HepG2 (cell line): Measurements from ENCODE around the gene ITIH3. TPM values are rescaled to one million over a fixed set of nuclear protein-coding genes. Genes with fewer than 3 reads are reported as not detected.

Experiments
- AGO1 ChIP-seq: fragments of 200-400 bp; formaldehyde crosslinking; IDR thresholded peaks from 2 replicates; pipeline ENCODE4 v1.6.1; 2017; ENCODE audit warnings: mild to moderate bottlenecking, low read depth, low read length, moderate library complexity; ENCODE audit not compliant: poor library complexity, severe bottlenecking
- CC2D1A ChIP-seq: sonication (generic); formaldehyde crosslinking; IDR thresholded peaks from 2 replicates; pipeline ENCODE4 v1.8.1; 2023; ENCODE audit warnings: mild to moderate bottlenecking, missing genetic modification reagents
- CEBPG ChIP-seq: IDR thresholded peaks from 2 replicates; pipeline ENCODE4 v1.6.1; 2016
- ISX ChIP-seq: sonication (generic); formaldehyde crosslinking; conservative IDR thresholded peaks from 2 replicates; pipeline ENCODE4 v1.5.0; 2020; ENCODE audit warnings: missing genetic modification reagents
- KLF12 ChIP-seq: sonication (generic); formaldehyde crosslinking; IDR thresholded peaks from 2 replicates; pipeline ENCODE4 v1.4.0; 2020; ENCODE audit warnings: missing genetic modification reagents, borderline replicate concordance
- NCOA1 ChIP-seq: sonication (generic); formaldehyde crosslinking; IDR thresholded peaks from 2 replicates; pipeline ENCODE4 v1.9.0; 2021; ENCODE audit warnings: missing genetic modification reagents
- NRL ChIP-seq: sonication (generic); formaldehyde crosslinking; IDR thresholded peaks from 2 replicates; pipeline ENCODE4 v1.5.0; 2020; ENCODE audit warnings: missing genetic modification reagents, mild to moderate bottlenecking, moderate library complexity, borderline replicate concordance
- SMAD3 ChIP-seq: sonication (generic); formaldehyde crosslinking; IDR thresholded peaks from 2 replicates; pipeline ENCODE4 v1.4.0; 2020; ENCODE audit warnings: missing genetic modification reagents
- SMC3 ChIP-seq: IDR thresholded peaks from 2 replicates; pipeline ENCODE4 v1.6.1; 2011; ENCODE audit warnings: low read length, improper control_type of control experiment
- SP4 ChIP-seq: sonication (generic); formaldehyde crosslinking; IDR thresholded peaks from 2 replicates; pipeline ENCODE4 v1.8.1; 2023; ENCODE audit warnings: mild to moderate bottlenecking, missing genetic modification reagents
- SRSF1 ChIP-seq: fragments of 200-400 bp; formaldehyde crosslinking; optimal IDR thresholded peaks from 2 replicates; pipeline ENCODE3; 2017; ENCODE audit warnings: mild to moderate bottlenecking, low read depth, low read length, moderate library complexity
- TGIF2 ChIP-seq: IDR thresholded peaks from 2 replicates; pipeline ENCODE4 v1.6.1; 2016; ENCODE audit warnings: control low read depth, missing compliant biosample characterization
- THYN1 ChIP-seq: sonication (generic); formaldehyde crosslinking; IDR thresholded peaks from 2 replicates; pipeline ENCODE4 v1.8.1; 2023; ENCODE audit warnings: low read depth, mild to moderate bottlenecking, moderate library complexity, missing genetic modification reagents, borderline replicate concordance
- ZNF484 ChIP-seq: sonication (generic); formaldehyde crosslinking; IDR thresholded peaks from 2 replicates; pipeline ENCODE4 v1.5.1; 2020; ENCODE audit warnings: mild to moderate bottlenecking, low read depth, missing genetic modification reagents, borderline replicate concordance
- ZNF605 ChIP-seq: sonication (generic); formaldehyde crosslinking; IDR thresholded peaks from 2 replicates; pipeline ENCODE4 v1.8.0; 2022; ENCODE audit warnings: mild to moderate bottlenecking, missing genetic modification reagents
- ZNF670 ChIP-seq: sonication (generic); formaldehyde crosslinking; IDR thresholded peaks from 2 replicates; pipeline ENCODE4 v1.8.0; 2022; ENCODE audit warnings: mild to moderate bottlenecking, missing genetic modification reagents, borderline replicate concordance
- ZNF768 ChIP-seq: sonication (generic); formaldehyde crosslinking; IDR thresholded peaks from 2 replicates; pipeline ENCODE4 v1.4.0; 2020; ENCODE audit warnings: missing genetic modification reagents
- polyA plus RNA-seq, 8 experiments: library from polyadenylated mRNA; depleted of rRNA in 3 of 8; stranded (reverse) in 7 of 8; unstranded in 1 of 8; fragments of >200 nt; fragmentation: Illumina TruSeq in 4 of 8; extraction: Trizol in 4 of 8; gene quantifications; 2 replicates each; pipeline versions ENCODE4 v1.2.1 to v1.2.3, GENCODE V29; 2011 to 2016; ENCODE audit warnings: low read depth in 4 of 8, missing spikeins in 1 of 8, mixed read lengths in 1 of 8; ENCODE audit not compliant: insufficient read depth in 1 of 8
- total RNA-seq, 5 experiments: library from RNA; depleted of rRNA; stranded (reverse); fragments of >200 nt; fragmentation: Illumina TruSeq; extraction: Trizol; gene quantifications; 2 replicates each; pipeline ENCODE4 v1.2.3, GENCODE V29; 2016; ENCODE audit warnings: low read depth in 1 of 5
- TF ChIP-seq, protein P1 (sequence below): sonication (generic); formaldehyde crosslinking; conservative IDR thresholded peaks from 2 replicates; pipeline ENCODE4 v1.4.0; 2020; ENCODE audit warnings: missing genetic modification reagents
- TF ChIP-seq, protein P2 (sequence below): sonication (generic); formaldehyde crosslinking; IDR thresholded peaks from 2 replicates; pipeline ENCODE4 v1.8.1; 2023; ENCODE audit warnings: mild to moderate bottlenecking, missing genetic modification reagents
- TF ChIP-seq, protein P3 (sequence below): sonication (generic); formaldehyde crosslinking; IDR thresholded peaks from 2 replicates; pipeline ENCODE4 v1.4.0; 2020; ENCODE audit warnings: missing genetic modification reagents

The ITIH3 gene
- total and polyA plus RNA-seq, 2 of the 13 experiments (the other 11 are each of a cell fraction or from before 2014, with no cell fraction given), result 105 to 632 TPM

DNA sequence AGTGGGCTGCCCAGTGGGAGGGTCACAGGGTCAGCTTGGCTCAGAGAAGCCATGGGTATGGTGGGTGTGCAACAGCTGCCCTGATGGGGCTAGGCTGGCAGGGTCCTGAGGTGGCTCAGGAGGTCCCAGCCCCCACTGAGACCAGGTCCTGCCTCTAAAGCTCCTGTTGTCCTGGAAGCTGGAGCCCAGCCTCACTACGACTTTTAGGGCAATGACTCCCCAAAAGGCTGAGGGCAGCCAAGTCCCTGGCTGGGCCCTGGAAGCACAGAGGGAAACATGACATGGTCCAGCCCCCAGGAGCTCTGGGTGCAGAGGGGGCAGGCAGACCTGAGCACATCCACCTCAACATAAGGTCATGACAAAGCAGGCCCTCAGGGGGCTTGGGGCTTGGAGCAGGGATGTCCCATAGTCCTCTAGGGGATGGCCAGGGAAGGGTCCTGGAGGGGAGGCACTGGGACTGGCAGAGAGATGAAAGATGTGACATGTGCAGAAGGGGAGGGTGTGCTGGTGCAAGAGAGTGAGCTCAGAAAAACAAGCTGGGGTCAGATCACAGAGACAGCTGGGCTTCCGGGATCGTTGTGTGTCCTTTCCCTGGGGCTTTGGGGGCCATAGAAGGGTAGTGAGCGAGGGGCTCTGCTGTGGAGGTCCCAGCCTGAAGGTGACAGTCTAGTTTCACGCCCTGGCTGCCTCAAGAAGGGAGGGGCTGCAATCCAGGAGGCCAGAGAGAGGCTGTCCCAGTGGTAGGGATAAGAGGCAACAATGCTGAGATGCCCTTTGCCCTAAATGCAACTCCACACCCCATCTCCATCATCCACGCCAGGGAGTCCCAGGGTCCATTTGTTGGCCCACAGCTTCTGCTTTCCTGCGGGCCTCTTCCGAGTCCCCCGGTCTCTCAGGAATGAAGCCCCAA lies 639 bp upstream of the ITIH3 start (continued):
- TF ChIP-seq SRSF1 (no peak), ZNF768 (no peak), AGO1 (no peak), THYN1 (CRISPR knock-in tag) (no peak), SMC3 (no peak), ISX (CRISPR knock-in tag) (no peak), ZNF670 (CRISPR knock-in tag) (peak; percentile 66; the same call in 1 of the 2 replicates), NRL (no peak), ZNF605 (no peak), NCOA1 (CRISPR knock-in tag) (peak; percentile 34; the same call in 1 of the 2 replicates), SP4 (CRISPR knock-in tag) (0 out of 2 replicates have a peak, but pooled peaks have one; percentile 49), ZNF484 (CRISPR knock-in tag) (no peak), SMAD3 (CRISPR knock-in tag) (no peak), CEBPG (peak; percentile 20; the same call in 1 of the 2 replicates), KLF12 (CRISPR knock-in tag) (no peak), TGIF2 (no peak; the same call in 1 of the 2 replicates), CC2D1A (CRISPR knock-in tag) (no peak)
- TF ChIP-seq, protein P1, sequence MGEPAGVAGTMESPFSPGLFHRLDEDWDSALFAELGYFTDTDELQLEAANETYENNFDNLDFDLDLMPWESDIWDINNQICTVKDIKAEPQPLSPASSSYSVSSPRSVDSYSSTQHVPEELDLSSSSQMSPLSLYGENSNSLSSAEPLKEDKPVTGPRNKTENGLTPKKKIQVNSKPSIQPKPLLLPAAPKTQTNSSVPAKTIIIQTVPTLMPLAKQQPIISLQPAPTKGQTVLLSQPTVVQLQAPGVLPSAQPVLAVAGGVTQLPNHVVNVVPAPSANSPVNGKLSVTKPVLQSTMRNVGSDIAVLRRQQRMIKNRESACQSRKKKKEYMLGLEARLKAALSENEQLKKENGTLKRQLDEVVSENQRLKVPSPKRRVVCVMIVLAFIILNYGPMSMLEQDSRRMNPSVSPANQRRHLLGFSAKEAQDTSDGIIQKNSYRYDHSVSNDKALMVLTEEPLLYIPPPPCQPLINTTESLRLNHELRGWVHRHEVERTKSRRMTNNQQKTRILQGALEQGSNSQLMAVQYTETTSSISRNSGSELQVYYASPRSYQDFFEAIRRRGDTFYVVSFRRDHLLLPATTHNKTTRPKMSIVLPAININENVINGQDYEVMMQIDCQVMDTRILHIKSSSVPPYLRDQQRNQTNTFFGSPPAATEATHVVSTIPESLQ (CRISPR knock-in tag), result no peak
- TF ChIP-seq, protein P2, sequence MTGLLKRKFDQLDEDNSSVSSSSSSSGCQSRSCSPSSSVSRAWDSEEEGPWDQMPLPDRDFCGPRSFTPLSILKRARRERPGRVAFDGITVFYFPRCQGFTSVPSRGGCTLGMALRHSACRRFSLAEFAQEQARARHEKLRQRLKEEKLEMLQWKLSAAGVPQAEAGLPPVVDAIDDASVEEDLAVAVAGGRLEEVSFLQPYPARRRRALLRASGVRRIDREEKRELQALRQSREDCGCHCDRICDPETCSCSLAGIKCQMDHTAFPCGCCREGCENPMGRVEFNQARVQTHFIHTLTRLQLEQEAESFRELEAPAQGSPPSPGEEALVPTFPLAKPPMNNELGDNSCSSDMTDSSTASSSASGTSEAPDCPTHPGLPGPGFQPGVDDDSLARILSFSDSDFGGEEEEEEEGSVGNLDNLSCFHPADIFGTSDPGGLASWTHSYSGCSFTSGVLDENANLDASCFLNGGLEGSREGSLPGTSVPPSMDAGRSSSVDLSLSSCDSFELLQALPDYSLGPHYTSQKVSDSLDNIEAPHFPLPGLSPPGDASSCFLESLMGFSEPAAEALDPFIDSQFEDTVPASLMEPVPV (CRISPR knock-in tag), result no peak
- TF ChIP-seq, protein P3, sequence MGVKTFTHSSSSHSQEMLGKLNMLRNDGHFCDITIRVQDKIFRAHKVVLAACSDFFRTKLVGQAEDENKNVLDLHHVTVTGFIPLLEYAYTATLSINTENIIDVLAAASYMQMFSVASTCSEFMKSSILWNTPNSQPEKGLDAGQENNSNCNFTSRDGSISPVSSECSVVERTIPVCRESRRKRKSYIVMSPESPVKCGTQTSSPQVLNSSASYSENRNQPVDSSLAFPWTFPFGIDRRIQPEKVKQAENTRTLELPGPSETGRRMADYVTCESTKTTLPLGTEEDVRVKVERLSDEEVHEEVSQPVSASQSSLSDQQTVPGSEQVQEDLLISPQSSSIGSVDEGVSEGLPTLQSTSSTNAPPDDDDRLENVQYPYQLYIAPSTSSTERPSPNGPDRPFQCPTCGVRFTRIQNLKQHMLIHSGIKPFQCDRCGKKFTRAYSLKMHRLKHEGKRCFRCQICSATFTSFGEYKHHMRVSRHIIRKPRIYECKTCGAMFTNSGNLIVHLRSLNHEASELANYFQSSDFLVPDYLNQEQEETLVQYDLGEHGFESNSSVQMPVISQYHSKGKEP (CRISPR knock-in tag), result no peak
